Type B pancreatic cell (in vitro differentiated cells): ENCODE data around the gene CCT5. TPM values are rescaled to one million over a fixed set of nuclear protein-coding genes. Genes with fewer than 3 reads are reported as not detected.

Experiments used
- DNase-seq: peaks from one replicate; pipeline ENCODE4 v3.0.0; 2021; ENCODE audit warnings: mixed read lengths; ENCODE audit not compliant: unreplicated experiment; ENCODE audit errors: extremely low spot score
- H3K27ac Mint-ChIP-seq: 2 replicates; pipeline ENCODE4 v1.8.0; 2021; ENCODE audit warnings: mild to moderate bottlenecking, mixed read lengths
- H3K27me3 Mint-ChIP-seq: 2 replicates; pipeline ENCODE4 v1.8.0; 2021; ENCODE audit warnings: mixed read lengths
- H3K36me3 Mint-ChIP-seq: 2 replicates; pipeline ENCODE4 v1.8.0; 2021; ENCODE audit warnings: mixed read lengths
- H3K4me1 Mint-ChIP-seq: one replicate; pipeline ENCODE4 v1.8.0; 2021; ENCODE audit warnings: mixed read lengths; ENCODE audit not compliant: unreplicated experiment
- H3K4me3 Mint-ChIP-seq: 2 replicates; pipeline ENCODE4 v1.8.0; 2021; ENCODE audit warnings: mild to moderate bottlenecking, mixed read lengths
- H3K9me3 Mint-ChIP-seq: 2 replicates; pipeline ENCODE4 v1.8.0; 2021; ENCODE audit warnings: mixed read lengths
- CTCF ChIP-seq: fragments of 200-600 bp; sonication (generic); conservative IDR thresholded peaks from 2 replicates; pipeline ENCODE4 v1.5.0; 2021; ENCODE audit warnings: antibody characterized with exemption, mild to moderate bottlenecking
- total RNA-seq: library from RNA; stranded (reverse); gene quantifications from 2 replicates; pipeline ENCODE4 v1.2.1, GENCODE V29; 2021; ENCODE audit warnings: low replicate concordance

CCT5 gene
- total RNA-seq, 1 donor from 2014 or later = 255 TPM

DNA sequence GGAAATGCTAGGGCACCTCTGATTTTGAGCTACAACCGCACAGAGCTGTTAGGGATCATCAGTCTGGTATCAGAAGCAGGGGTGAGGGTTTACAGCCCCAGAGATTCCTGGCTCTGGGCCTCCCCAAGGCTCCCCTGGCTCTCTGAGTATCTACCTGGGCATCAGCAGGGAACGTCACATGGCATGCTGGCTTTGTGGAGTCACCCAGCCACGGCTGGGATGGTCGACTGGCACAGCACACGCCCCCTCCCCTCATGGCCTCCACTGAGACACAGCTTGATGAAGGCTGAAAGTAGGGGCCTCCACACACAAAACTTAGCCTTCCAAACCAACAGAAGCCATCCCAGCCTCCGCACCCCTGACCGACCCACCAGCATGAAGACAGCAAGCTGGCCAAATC lies 17.1 kb upstream of the CCT5 start:
- Mint-ChIP-seq H3K4me3 (no peak overlapping the region), H3K27ac (no peak overlapping the region), H3K4me1 (no peaks in the 10 kb centered on the region), H3K9me3 (no peaks in the 10 kb centered on the region), H3K36me3 (peaks cover 36% of the 10 kb centered on the region), H3K27me3 (no peaks in the 10 kb centered on the region)
- DNase-seq = peak; percentile 25
- no peak for TF ChIP-seq CTCF

GRCh38 chr5:10233505-10233904 lies 16.6 kb upstream of the CCT5 start:
- peak; percentile 65 for TF ChIP-seq CTCF
- H3K27ac Mint-ChIP-seq = peak overlapping the region; percentile 34
- H3K4me3 Mint-ChIP-seq = no peak overlapping the region
- no peak for DNase-seq
- no peaks in the 10 kb centered on the region for H3K9me3 Mint-ChIP-seq
- H3K36me3 Mint-ChIP-seq = peaks cover 36% of the 10 kb centered on the region
- H3K27me3 Mint-ChIP-seq = no peaks in the 10 kb centered on the region
- no peaks in the 10 kb centered on the region for H3K4me1 Mint-ChIP-seq

GRCh38 chr5:10235350-10235749 lies 14.7 kb upstream of the CCT5 start:
- no peaks in the 10 kb centered on the region for H3K27me3 Mint-ChIP-seq
- H3K36me3 Mint-ChIP-seq = peaks cover 37% of the 10 kb centered on the region
- H3K4me1 Mint-ChIP-seq = no peaks in the 10 kb centered on the region
- no peak overlapping the region for H3K27ac Mint-ChIP-seq
- no peak for DNase-seq
- H3K4me3 Mint-ChIP-seq = no peak overlapping the region
- H3K9me3 Mint-ChIP-seq = no peaks in the 10 kb centered on the region
- no peak for TF ChIP-seq CTCF

GRCh38 chr5:10243660-10244240 lies 6.3 kb upstream of the CCT5 start:
- H3K27me3 Mint-ChIP-seq = no peaks in the 10 kb centered on the region
- H3K4me3 Mint-ChIP-seq = no peak overlapping the region
- H3K4me1 Mint-ChIP-seq = peaks cover 7% of the 10 kb centered on the region
- H3K36me3 Mint-ChIP-seq = peaks cover 10% of the 10 kb centered on the region
- TF ChIP-seq CTCF = no peak
- no peaks in the 10 kb centered on the region for H3K9me3 Mint-ChIP-seq
- H3K27ac Mint-ChIP-seq = no peak overlapping the region
- DNase-seq = no peak

DNA sequence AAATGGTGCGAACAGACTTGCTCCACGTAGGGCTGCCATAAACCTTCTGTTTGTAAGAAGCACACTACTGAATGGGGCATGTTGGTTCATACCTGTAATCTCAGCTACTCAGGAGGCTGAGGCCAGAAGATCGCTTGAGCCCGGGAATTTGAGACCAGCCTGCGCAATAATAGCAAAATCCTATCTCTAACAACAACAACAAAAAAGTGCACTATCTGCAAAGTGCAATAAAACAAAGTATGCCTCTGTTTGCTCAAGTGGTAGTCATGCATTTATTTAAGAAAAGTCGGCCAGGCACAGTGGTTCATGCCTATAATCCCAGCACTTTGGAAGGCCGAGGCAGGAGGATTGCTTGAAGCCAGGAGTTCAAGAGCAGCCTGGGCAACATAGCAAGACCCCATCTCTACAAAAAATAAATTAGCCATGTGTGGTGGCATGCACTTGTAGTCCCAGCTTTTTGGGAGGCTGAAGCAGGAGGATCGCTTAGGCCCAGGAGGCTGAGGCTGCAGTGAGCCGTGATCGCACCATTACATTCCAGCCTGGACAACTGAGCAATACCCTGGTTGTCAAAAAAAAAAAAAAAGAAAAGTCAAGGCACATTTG lies 5.6 kb upstream of the CCT5 start:
- Mint-ChIP-seq H3K27ac (no peak overlapping the region), H3K9me3 (no peaks in the 10 kb centered on the region), H3K4me1 (peaks cover 9% of the 10 kb centered on the region), H3K36me3 (peaks cover 7% of the 10 kb centered on the region), H3K4me3 (no peak overlapping the region), H3K27me3 (no peaks in the 10 kb centered on the region)
- TF ChIP-seq CTCF = no peak
- DNase-seq = no peak
